Esophagus squamous epithelium (tissue), 4 donors: ENCODE data around the gene GPSM1.

Experiments
- CTCF ChIP-seq, 6 experiments: fragments of 450-650 bp in 4 of 6; fragments of 200-600 bp in 2 of 6; sonication (generic) in 2 of 6; IDR thresholded peaks; one replicate each; pipeline ENCODE4 v1.5.1; 2016 to 2019; ENCODE audit warnings: antibody characterized with exemption in 6 of 6, mild to moderate bottlenecking in 4 of 6, moderate library complexity in 4 of 6
- POLR2A ChIP-seq, 4 donors: fragments of 450-650 bp; IDR thresholded peaks; one replicate each; pipeline ENCODE4 v1.6.1; 2017; ENCODE audit warnings: antibody characterized with exemption in 4 of 4, mild to moderate bottlenecking in 4 of 4, moderate library complexity in 3 of 4

- TF ChIP-seq CTCF (IDR thresholded peaks at IDR 0.05) (no peak), POLR2A (IDR thresholded peaks at IDR 0.05) (no peak)
Measured at GRCh38 chr9:136373300-136374182, 46.2 kb downstream of the GPSM1 start, which contains the start of gene CARD9.
